Stomach (tissue), 9 donors: Measurements from ENCODE around the gene OR2W1. TPM values are rescaled to one million over a fixed set of nuclear protein-coding genes. Genes with fewer than 3 reads are reported as not detected.

Experiments
- DNase-seq, 2 donors: peaks; one replicate each; pipeline versions ENCODE4 v3.0.0 to v3.0.0-alpha.2; 2013 to 2019
- H3K27ac ChIP-seq, 5 donors: fragments of 200-600 bp in 4 of 5; sonication (generic) in 4 of 5; one replicate each; pipeline ENCODE4 v1.5.1; 2013 to 2019; ENCODE audit warnings: mild to moderate bottlenecking in 1 of 5, moderate library complexity in 1 of 5
- H3K27me3 ChIP-seq, 3 donors: fragments of 200-600 bp; sonication (generic); one replicate each; pipeline ENCODE4 v1.5.1; 2017 to 2019; ENCODE audit warnings: mixed run types in 1 of 3
- H3K36me3 ChIP-seq, 4 donors: fragments of 200-600 bp; sonication (generic); 1 replicate in 3 of 4; 2 replicates in 1 of 4; pipeline ENCODE4 v1.5.1; 2016 to 2019
- H3K4me1 ChIP-seq, 4 donors: fragments of 200-600 bp; sonication (generic); one replicate each; pipeline ENCODE4 v1.5.1; 2016 to 2019
- H3K4me3 ChIP-seq, 4 donors: fragments of 200-600 bp; sonication (generic) in 3 of 4; one replicate each; pipeline ENCODE4 v1.5.1; 2016 to 2019; ENCODE audit warnings: mild to moderate bottlenecking in 1 of 4
- H3K9me3 ChIP-seq, 4 donors: fragments of 200-600 bp; sonication (generic); one replicate each; pipeline ENCODE4 v1.5.1; 2016 to 2019
- CTCF ChIP-seq, 7 experiments: fragments of 450-650 bp in 4 of 7; fragments of 200-600 bp in 3 of 7; sonication (generic) in 3 of 7; IDR thresholded peaks; one replicate each; pipeline ENCODE4 v1.5.1; 2016 to 2019; ENCODE audit warnings: antibody characterized with exemption in 7 of 7, control low read depth in 2 of 7, mild to moderate bottlenecking in 1 of 7
- EP300 ChIP-seq: sonication (generic); formaldehyde crosslinking; IDR thresholded peaks from one replicate; pipeline ENCODE4 v1.6.1; 2017; ENCODE audit warnings: antibody characterized with exemption
- POLR2A ChIP-seq, 4 donors: fragments of 450-650 bp; IDR thresholded peaks; one replicate each; pipeline ENCODE4 v1.6.1; 2016; ENCODE audit warnings: antibody characterized with exemption in 4 of 4, control low read depth in 2 of 4, mild to moderate bottlenecking in 1 of 4, moderate library complexity in 1 of 4
- POLR2AphosphoS5 ChIP-seq, 3 donors: sonication (generic); formaldehyde crosslinking; IDR thresholded peaks; one replicate each; pipeline ENCODE4 v1.6.1; 2016; ENCODE audit warnings: antibody characterized with exemption in 3 of 3
- WGBS, 5 donors: extraction: QIAGEN DNeasy Blood & Tissue Kit in 3 of 5; methylation state at CpG; one replicate each; pipeline versions ENCODE4 v1.1.5 to v1.1.7; 2013 to 2018; 5-methylcytosine and 5-hydroxymethylcytosine counted together
- intact Hi-C: fragments of 100-400 bp; cut with DNase I; formaldehyde crosslinking; loops from one replicate; pipeline ENCODE4 v1.15.1; 2023; ENCODE audit warnings: low total_unique reads
- polyA plus RNA-seq, 3 donors: library from polyadenylated mRNA; stranded (reverse); fragments of 200-250 nt; gene quantifications; one replicate each; pipeline ENCODE4 v1.2.3, GENCODE V29; 2013
- total RNA-seq, 5 donors: library from RNA; depleted of rRNA; stranded (reverse); fragments of >200 nt; gene quantifications; one replicate each; pipeline versions ENCODE4 v1.1.0 to v1.2.3, GENCODE V29; 2014 to 2016
- donor health status: healthy with polysubstance abuse.
- donor health status: Bipolar disorder and iron deficiency.
- donor health status: healthy.

Gene OR2W1
- total and polyA plus RNA-seq, 8 donors, result not detected

GRCh38 chr6:29017428-29017802, 27.6 kb downstream of the OR2W1 start:
- intact Hi-C loops, result loop anchor here (10.0 kb wide), 1 partner anchor 183 kb away; no protein-coding TSS in a partner anchor
- peaks cover 0 to 18% (median 11%) of the 10 kb centered on the region in 4 donors for H3K4me1 ChIP-seq
- H3K36me3 ChIP-seq, result no peaks in the 10 kb centered on the region
- H3K9me3 ChIP-seq, result peaks cover 0 to 12% (median 5%) of the 10 kb centered on the region in 4 donors
- H3K4me3 ChIP-seq, result peak overlapping the region in 1 of 4 donors; percentile 61
- 26 to 44% (median 28%) methylated on average over 3 of the region's 3 CpGs for WGBS, 5 donors
- H3K27me3 ChIP-seq, result peaks cover 5 to 35% (median 19%) of the 10 kb centered on the region in 3 donors
- DNase-seq, result no peak
- no peak overlapping the region for H3K27ac ChIP-seq
- TF ChIP-seq POLR2A (IDR thresholded peaks at IDR 0.05) (no peak), CTCF (IDR thresholded peaks at IDR 0.05) (no peak), EP300 (no peak), POLR2AphosphoS5 (IDR thresholded peaks at IDR 0.05) (no peak)

GRCh38 chr6:29016559-29017427, 28.2 kb downstream of the OR2W1 start:
- intact Hi-C loops, result loop anchor here (10.0 kb wide), 1 partner anchor 182 kb away; no protein-coding TSS in a partner anchor
- WGBS, 5 donors, result 0 to 3% (median 1%) methylated on average over 37 to 41 of the region's 41 CpGs
- DNase-seq, result peak; percentile 88 to 93
- H3K36me3 ChIP-seq, result no peaks in the 10 kb centered on the region
- peak overlapping the region; percentile 46 to 61 (median 54) for H3K4me3 ChIP-seq
- H3K4me1 ChIP-seq, result peaks cover 0 to 20% (median 12%) of the 10 kb centered on the region in 4 donors
- H3K27ac ChIP-seq, result peak overlapping the region in 2 of 5 donors; percentile 22 to 45
- peak in 5 of 7 experiments; percentile 66 to 94 (median 83) for TF ChIP-seq CTCF (IDR thresholded peaks at IDR 0.05)
- no peak for TF ChIP-seq EP300
- TF ChIP-seq POLR2A (IDR thresholded peaks at IDR 0.05), result no peak
- peak in 1 of 3 donors; percentile 26 for TF ChIP-seq POLR2AphosphoS5 (IDR thresholded peaks at IDR 0.05)
- peaks cover 0 to 12% (median 5%) of the 10 kb centered on the region in 4 donors for H3K9me3 ChIP-seq
- H3K27me3 ChIP-seq, result peaks cover 5 to 33% (median 19%) of the 10 kb centered on the region in 3 donors

- TF ChIP-seq POLR2AphosphoS5 (IDR thresholded peaks at IDR 0.05), result no peak
- TF ChIP-seq POLR2A (IDR thresholded peaks at IDR 0.05), result no peak
- no peak for TF ChIP-seq EP300
- no peak for TF ChIP-seq CTCF (IDR thresholded peaks at IDR 0.05)
- peaks cover 5 to 40% (median 25%) of the 10 kb centered on the region in 3 donors for H3K27me3 ChIP-seq
- intact Hi-C loops, result loop anchor here (5.0 to 10.0 kb wide), 2 partner anchors 180 to 328 kb away; no protein-coding TSS in a partner anchor
- peak in 1 of 2 donors; percentile 30 for DNase-seq
- no peaks in the 10 kb centered on the region for H3K36me3 ChIP-seq
- 54 to 70% (median 58%) methylated on average over 25 to 79 of the region's 79 CpGs for WGBS, 5 donors
- H3K9me3 ChIP-seq, result peaks cover 0 to 12% (median 5%) of the 10 kb centered on the region in 4 donors
- peak overlapping the region in 3 of 4 donors; percentile 13 to 33 (median 29) for H3K4me3 ChIP-seq
- H3K4me1 ChIP-seq, result peaks cover 0 to 28% (median 19%) of the 10 kb centered on the region in 4 donors
- no peak overlapping the region for H3K27ac ChIP-seq
Measured at GRCh38 chr6:29014729-29015608, 30.0 kb downstream of the OR2W1 start.
